ENCODE data around the gene PAOX. TPM values are rescaled to one million over a fixed set of nuclear protein-coding genes. Genes with fewer than 3 reads are reported as not detected.

Gene PAOX
- total and polyA plus RNA-seq, 2 of the 13 experiments (the other 11 are each of a cell fraction or from before 2014, with no cell fraction given) = 0.49 to 0.77 TPM

- Histone ChIP-seq H3K4me1 (ENCODE audit: insufficient read depth, low read length) (peaks cover 38% of the 10 kb centered on the region), H3K36me3 (replicated peaks in 1 of 2; ENCODE audit: control insufficient read depth in 1 of 2, insufficient read depth in 2 of 2, low read length in 2 of 2) (peaks cover 6 to 23% of the 10 kb centered on the region in 2 experiments; a peak in 4 of 5 replicates), H3K27ac (ENCODE audit: extremely low read length, insufficient read depth, low read length) (peak within 1 kb of the TSS; percentile 93), H3K27me3 (ENCODE audit: control insufficient read depth in 1 of 2, insufficient read depth in 2 of 2, low read length in 2 of 2) (no peaks in the 10 kb centered on the region), H3K9ac (ENCODE audit: insufficient read depth, low read depth, low read length) (peak within 1 kb of the TSS; percentile 92), H3K4me2 (ENCODE audit: low read depth, low read length) (peak within 1 kb of the TSS; percentile 98), H4K20me1 (ENCODE audit: insufficient read depth, low read length) (peaks cover 11% of the 10 kb centered on the region; the same call in 1 of the 2 replicates), H3K79me2 (ENCODE audit: insufficient read depth, low read length) (peaks cover 12% of the 10 kb centered on the region), H3K9me3 (ENCODE audit: low read length) (no peaks in the 10 kb centered on the region), H2AFZ (ENCODE audit: low read length) (no peak within 1 kb of the TSS), H3K4me3 (replicated peaks in 1 of 3; ENCODE audit: insufficient read depth in 1 of 3, low read depth in 2 of 3, low read length in 3 of 3) (peak within 1 kb of the TSS; percentile 72 to 90 (median 86))
- ChIA-PET POLR2A (interaction anchor here (0.6 to 5.8 kb wide), 13 partner anchors 10 to 198 kb away, joined by 3 to 124 read pairs (median 12); partner anchors contain the start of genes ECHS1, MTG1, PAOX and PRAP1), CTCF (ENCODE audit: low intra/inter-chr PET ratio, low total read pairs) (no interaction called here)
- ATAC-seq = peak; percentile 65
- intact Hi-C loops (cut with micrococcal nuclease; ENCODE audit: unreplicated experiment) = loop anchor here (2.0 kb wide), 1 partner anchor 15 kb away; the partner anchor contains the start of gene ECHS1
- 0% methylated on average over 5 of the region's 83 CpGs for WGBS (ENCODE audit: low lambda C conversion rate)
- no TSS peak for BruUV-seq (replicated peaks)
- no peak for FAIRE-seq
- in situ Hi-C loops (cut with HindIII; ENCODE audit: extremely low pct_ligation_motif_present, low pct_unique_long_range_greater_than_20kb) = no loop called here
- peak; percentile 79 for DNase-seq (ENCODE audit: low spot score)
- TF ChIP-seq SIX1 (CRISPR knock-in tag; IDR thresholded peaks at IDR 0.05; ENCODE audit: borderline replicate concordance) (no peak), ZNF160 (CRISPR knock-in tag; IDR thresholded peaks at IDR 0.05) (peak; percentile 66; the same call in 1 of the 2 replicates), TFDP2 (CRISPR knock-in tag; IDR thresholded peaks at IDR 0.05) (peak; percentile 49; the same call in 1 of the 2 replicates), ZNF501 (CRISPR knock-in tag; IDR thresholded peaks at IDR 0.05) (peak; percentile 1; the same call in 1 of the 2 replicates), ZNF605 (CRISPR knock-in tag; IDR thresholded peaks at IDR 0.05) (0 out of 2 replicates have a peak, but pooled peaks have one; percentile 45), PHF8 (CRISPR knock-in tag; IDR thresholded peaks at IDR 0.05) (peak; percentile 86), ZNF280D (CRISPR knock-in tag; IDR thresholded peaks at IDR 0.05) (0 out of 2 replicates have a peak, but pooled peaks have one; percentile 31), ZNF687 (CRISPR knock-in tag; IDR thresholded peaks at IDR 0.05) (peak; percentile 93), ELF3 (CRISPR knock-in tag; IDR thresholded peaks at IDR 0.05) (0 out of 2 replicates have a peak, but pooled peaks have one; percentile 15), THAP11 (CRISPR knock-in tag; IDR thresholded peaks at IDR 0.05) (peak; percentile 46), ZNF484 (CRISPR knock-in tag; IDR thresholded peaks at IDR 0.05; ENCODE audit: borderline replicate concordance, low read depth) (no peak), NFKBIZ (CRISPR knock-in tag; IDR thresholded peaks at IDR 0.05) (no peak), AGO2 (optimal IDR thresholded peaks at IDR 0.05; ENCODE audit: low read depth, low read length) (peak; percentile 73), PHF5A (CRISPR knock-in tag; IDR thresholded peaks at IDR 0.05; ENCODE audit: low read depth, unreplicated experiment) (no peak)
Observed at GRCh38 chr10:133357285-133358161, 21.5 kb upstream of the PAOX start, which contains the start of gene FUOM. TSS of gene FUOM (minus strand) at chr10:133358019. CDS start at chr10:133358007, 12 bp downstream.

Measured in HepG2 (cell line).